Suprapubic skin (tissue), 3 donors: Measurements from ENCODE around the gene DNAI4.

Experiments
- POLR2A ChIP-seq, 2 donors: fragments of 450-650 bp; IDR thresholded peaks; one replicate each; pipeline ENCODE4 v1.6.1; 2017; ENCODE audit warnings: antibody characterized with exemption in 2 of 2, mild to moderate bottlenecking in 2 of 2, moderate library complexity in 2 of 2
- TF ChIP-seq, protein P1 (sequence below), 2 donors: fragments of 200-600 bp in 1 of 2; fragments of 450-650 bp in 1 of 2; sonication (generic) in 1 of 2; IDR thresholded peaks; one replicate each; pipeline ENCODE4 v1.5.1; 2016 to 2019; ENCODE audit warnings: antibody characterized with exemption in 2 of 2, mild to moderate bottlenecking in 1 of 2, moderate library complexity in 1 of 2

DNA sequence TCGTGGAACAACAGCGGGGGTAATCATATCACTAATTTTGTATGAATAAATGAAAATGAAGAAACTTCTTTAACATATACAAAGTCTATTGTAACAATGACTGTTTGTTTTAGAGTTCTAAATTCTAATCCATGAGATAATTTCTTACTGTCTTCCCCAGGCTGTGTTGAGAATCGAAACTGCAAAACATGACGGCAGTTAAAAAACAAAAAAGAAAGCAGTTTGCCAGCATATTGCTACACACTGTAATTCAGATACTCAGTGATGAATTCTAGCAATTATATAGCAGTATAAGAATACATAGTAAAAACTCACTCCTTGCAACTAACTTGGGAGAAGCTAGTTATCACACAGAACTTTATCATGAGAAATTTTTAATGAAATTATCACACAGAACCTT lies 145.7 kb downstream of the DNAI4 start:
- no peak for TF ChIP-seq POLR2A (IDR thresholded peaks at IDR 0.05)
- TF ChIP-seq, protein P1, sequence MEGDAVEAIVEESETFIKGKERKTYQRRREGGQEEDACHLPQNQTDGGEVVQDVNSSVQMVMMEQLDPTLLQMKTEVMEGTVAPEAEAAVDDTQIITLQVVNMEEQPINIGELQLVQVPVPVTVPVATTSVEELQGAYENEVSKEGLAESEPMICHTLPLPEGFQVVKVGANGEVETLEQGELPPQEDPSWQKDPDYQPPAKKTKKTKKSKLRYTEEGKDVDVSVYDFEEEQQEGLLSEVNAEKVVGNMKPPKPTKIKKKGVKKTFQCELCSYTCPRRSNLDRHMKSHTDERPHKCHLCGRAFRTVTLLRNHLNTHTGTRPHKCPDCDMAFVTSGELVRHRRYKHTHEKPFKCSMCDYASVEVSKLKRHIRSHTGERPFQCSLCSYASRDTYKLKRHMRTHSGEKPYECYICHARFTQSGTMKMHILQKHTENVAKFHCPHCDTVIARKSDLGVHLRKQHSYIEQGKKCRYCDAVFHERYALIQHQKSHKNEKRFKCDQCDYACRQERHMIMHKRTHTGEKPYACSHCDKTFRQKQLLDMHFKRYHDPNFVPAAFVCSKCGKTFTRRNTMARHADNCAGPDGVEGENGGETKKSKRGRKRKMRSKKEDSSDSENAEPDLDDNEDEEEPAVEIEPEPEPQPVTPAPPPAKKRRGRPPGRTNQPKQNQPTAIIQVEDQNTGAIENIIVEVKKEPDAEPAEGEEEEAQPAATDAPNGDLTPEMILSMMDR (IDR thresholded peaks at IDR 0.05): no peak
